A549 (cell line): ENCODE data around the gene TFDP1.

Experiments
- CHD2 ChIP-seq: fragments of 150-350 bp; IDR thresholded peaks from 2 replicates; pipeline ENCODE4 v1.6.1; 2014; ENCODE audit warnings: low read length; ENCODE audit not compliant: partially characterized antibody
- CTCF ChIP-seq: fragments of >200 bp; sonication (Bioruptor Twin); formaldehyde crosslinking; IDR thresholded peaks from 3 replicates; pipeline ENCODE4 v1.5.1; 2016
- HDAC2 ChIP-seq: fragments of 200-600 bp; sonication (generic); IDR thresholded peaks from 2 replicates; pipeline ENCODE4 v1.6.1; 2016
- HOXA7 ChIP-seq: fragments of 250-450 bp; sonication (Bioruptor Pico); IDR thresholded peaks from 2 replicates; pipeline ENCODE4 v1.5.0; 2020; ENCODE audit warnings: mild to moderate bottlenecking, moderate library complexity
- JUNB ChIP-seq: fragments of >200 bp; sonication (Bioruptor Twin); formaldehyde crosslinking; IDR thresholded peaks from 2 replicates; pipeline ENCODE4 v1.6.1; 2016
- POLR2A ChIP-seq: IDR thresholded peaks from 2 replicates; pipeline ENCODE4 v1.6.1; 2012; ENCODE audit warnings: mild to moderate bottlenecking, low read length
- POLR2AphosphoS2 ChIP-seq: conservative IDR thresholded peaks from 2 replicates; pipeline ENCODE4 v1.6.1; 2012; ENCODE audit warnings: low read length, improper control_type of control experiment, inconsistent platforms

- TF ChIP-seq POLR2AphosphoS2 = no peak
- no peak for TF ChIP-seq HDAC2
- TF ChIP-seq HOXA7 (CRISPR knock-in tag) = no peak
- TF ChIP-seq POLR2A = no peak
- no peak for TF ChIP-seq CTCF
- TF ChIP-seq JUNB = no peak
- no peak for TF ChIP-seq CHD2
These were observed 28.1 kb downstream of the TFDP1 start for GRCh38 chr13:113612607-113613006.
